Regular cardiac myocyte (primary cell): ENCODE measurements around the gene CDRT15. TPM values are rescaled to one million over a fixed set of nuclear protein-coding genes. Genes with fewer than 3 reads are reported as not detected.

Experiments
- total RNA-seq: library from RNA; depleted of rRNA; stranded (reverse); fragments of >200 nt; gene quantifications from 2 replicates; pipeline ENCODE4 v1.2.3, GENCODE V29; 2014

Gene CDRT15
- not detected in 2 replicates for total RNA-seq

GRCh38 chr17:14236762-14237161, at the start of gene CDRT15:
Gene CDRT15 (minus strand): TSS chr17:14236862. CDS start chr17:14236833, 29 bp downstream.

Other genes with a start within 250 kb of the CDRT15 start
- 11.6 and 13.6 TPM in 2 replicates for gene COX10, start 167.4 kb downstream of the CDRT15 start, total RNA-seq
- 7.3 and 12.1 TPM in 2 replicates for gene HS3ST3B1, start 64.2 kb upstream of the CDRT15 start, total RNA-seq